OCI-LY3 (cell line): ENCODE measurements around the gene SCAP.

Source experiments
- H2AFZ ChIP-seq: fragments of 200-600, 300-600 bp; shearing (Covaris generic); 2 replicates; pipeline ENCODE4 v1.6.0; 2014; ENCODE audit warnings: antibody characterized with exemption, low read depth, low read length
- H3K27ac ChIP-seq: fragments of 200-600, 300-600 bp; sonication (generic); 2 replicates; pipeline ENCODE4 v1.5.1; 2014; ENCODE audit warnings: mild to moderate bottlenecking, low read length, moderate library complexity, mixed read lengths
- H3K27me3 ChIP-seq: fragments of 200-600, 300-600 bp; sonication (generic); 2 replicates; pipeline ENCODE4 v1.6.1; 2014; ENCODE audit warnings: low read depth, low read length, mixed read lengths
- H3K36me3 ChIP-seq: fragments of 200-600, 300-600 bp; sonication (generic); replicated peaks from 2 replicates; pipeline ENCODE3; 2014; ENCODE audit warnings: low read depth, low read length, mixed read lengths
- H3K4me1 ChIP-seq: fragments of 300-600, 200-600 bp; sonication (generic); 2 replicates; pipeline ENCODE4 v1.6.1; 2014; ENCODE audit warnings: low read length, mixed read lengths
- H3K4me2 ChIP-seq: fragments of 200-600, 300-600 bp; sonication (generic); 2 replicates; pipeline ENCODE4 v1.6.1; 2014; ENCODE audit warnings: low read length, mixed read lengths
- H3K4me3 ChIP-seq: fragments of 300-600, 200-600 bp; sonication (generic); 2 replicates; pipeline ENCODE4 v1.5.1; 2014; ENCODE audit warnings: antibody characterized with exemption, mild to moderate bottlenecking, low read length, moderate library complexity
- H3K79me2 ChIP-seq: fragments of 300-600, 200-600 bp; shearing (Covaris generic); 2 replicates; pipeline ENCODE4 v1.6.1; 2014; ENCODE audit warnings: mild to moderate bottlenecking, low read length, mixed read lengths
- H3K9ac ChIP-seq: fragments of 300-600, 200-600 bp; shearing (Covaris generic); 2 replicates; pipeline ENCODE4 v1.6.0; 2014; ENCODE audit warnings: mild to moderate bottlenecking, low read length, moderate library complexity
- H3K9me3 ChIP-seq: fragments of 200-600, 300-600 bp; shearing (Covaris generic); 2 replicates; pipeline ENCODE4 v1.6.1; 2014; ENCODE audit warnings: low read length, mixed read lengths; ENCODE audit not compliant: insufficient read depth
- H4K20me1 ChIP-seq: fragments of 200-600, 300-600 bp; sonication (generic); 2 replicates; pipeline ENCODE4 v1.6.1; 2016; ENCODE audit warnings: low read length, mixed read lengths; ENCODE audit not compliant: insufficient read depth
- CTCF ChIP-seq: fragments of 200-600, 300-600 bp; sonication (generic); IDR thresholded peaks from 2 replicates; pipeline ENCODE4 v1.5.1; 2014; ENCODE audit warnings: antibody characterized with exemption, low read length, low read depth
- EZH2phosphoT487 ChIP-seq: fragments of 200-600 bp; shearing (Covaris generic); IDR thresholded peaks from 2 replicates; pipeline ENCODE4 v1.6.1; 2018; ENCODE audit warnings: antibody characterized with exemption, mixed run types, low read depth

The SCAP gene

DNA sequence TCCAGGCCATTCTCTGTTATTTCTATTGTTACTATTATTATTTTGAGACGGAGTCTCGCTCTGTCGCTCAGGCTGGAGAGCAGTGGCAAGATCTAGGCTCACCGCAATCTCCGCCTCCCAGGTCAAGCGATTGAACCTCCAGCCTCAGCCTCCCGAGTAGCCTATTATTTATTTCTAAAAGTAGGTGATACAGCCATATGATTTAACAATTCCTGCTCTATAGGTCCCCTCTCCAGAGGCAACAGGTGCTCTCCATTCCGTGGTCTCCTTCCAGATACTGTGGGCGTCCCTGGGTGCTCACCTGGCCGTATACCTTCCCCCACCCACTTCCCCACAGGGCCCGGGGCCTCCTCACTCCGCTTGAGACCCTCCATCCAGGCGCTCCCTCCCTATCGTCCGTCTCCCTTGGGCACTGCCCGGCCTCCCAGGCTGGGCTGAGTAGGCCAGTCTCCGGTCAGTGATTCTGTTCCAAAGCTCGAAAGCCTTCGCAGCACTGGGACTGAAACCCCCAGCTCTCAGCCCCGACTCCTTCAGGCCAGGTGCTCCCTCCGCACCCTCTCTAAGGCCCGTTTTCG is 95.6 kb downstream of the SCAP start:
- Histone ChIP-seq H3K9me3 (no peaks in the 10 kb centered on the region), H3K79me2 (peaks cover 59% of the 10 kb centered on the region), H3K36me3 (no peaks in the 10 kb centered on the region), H4K20me1 (peaks cover 26% of the 10 kb centered on the region), H3K4me2 (peak overlapping the region; percentile 85), H3K9ac (peak overlapping the region; percentile 96), H3K27me3 (no peaks in the 10 kb centered on the region), H3K27ac (peak overlapping the region; percentile 86), H3K4me1 (peaks cover 24% of the 10 kb centered on the region), H2AFZ (peak overlapping the region; percentile 66; the same call in 1 of the 2 replicates), H3K4me3 (peak overlapping the region; percentile 86)
- TF ChIP-seq CTCF = no peak
- TF ChIP-seq EZH2phosphoT487 = no peak

DNA sequence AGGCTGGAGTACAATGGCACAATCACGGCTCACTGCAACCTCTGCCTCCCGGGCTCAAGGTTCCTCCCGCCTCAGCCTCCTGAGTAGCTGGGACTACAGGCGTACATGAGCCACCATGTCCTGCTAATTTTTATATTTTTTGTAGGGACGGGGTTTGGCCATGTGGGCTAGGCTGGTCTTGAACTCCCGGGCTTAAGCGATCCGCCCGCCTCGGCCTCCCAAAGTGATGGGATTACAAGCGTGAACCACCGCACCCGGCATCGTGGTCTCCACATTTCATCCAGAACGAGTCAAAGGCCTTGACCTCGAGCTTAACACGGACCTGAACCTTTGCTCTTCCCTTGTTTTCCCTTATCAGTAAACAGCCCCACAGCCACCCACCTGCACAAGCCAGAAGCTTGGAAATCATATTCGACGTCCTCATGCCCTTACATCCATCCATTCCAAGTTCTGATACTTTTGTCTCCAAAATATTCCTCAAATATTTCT is 96.3 kb downstream of the SCAP start:
- peaks cover 24% of the 10 kb centered on the region for H3K4me1 ChIP-seq
- H3K27me3 ChIP-seq = no peaks in the 10 kb centered on the region
- peaks cover 53% of the 10 kb centered on the region for H3K79me2 ChIP-seq
- no peaks in the 10 kb centered on the region for H3K36me3 ChIP-seq
- H2AFZ ChIP-seq = no peak overlapping the region
- peaks cover 22% of the 10 kb centered on the region for H4K20me1 ChIP-seq
- peak overlapping the region; percentile 86 for H3K27ac ChIP-seq
- peak overlapping the region; percentile 86 for H3K4me3 ChIP-seq
- TF ChIP-seq CTCF = no peak
- no peaks in the 10 kb centered on the region for H3K9me3 ChIP-seq
- peak overlapping the region; percentile 85 for H3K4me2 ChIP-seq
- peak overlapping the region; percentile 96 for H3K9ac ChIP-seq

- no peak for TF ChIP-seq CTCF
- peaks cover 49% of the 10 kb centered on the region for H3K79me2 ChIP-seq
- H3K9ac ChIP-seq = no peak overlapping the region
- H3K4me2 ChIP-seq = peak overlapping the region; percentile 85; the same call in 1 of the 2 replicates
- H3K4me1 ChIP-seq = peaks cover 24% of the 10 kb centered on the region
- H3K36me3 ChIP-seq = no peaks in the 10 kb centered on the region
- no peaks in the 10 kb centered on the region for H3K27me3 ChIP-seq
- no peak overlapping the region for H2AFZ ChIP-seq
- no peak overlapping the region for H3K27ac ChIP-seq
- peaks cover 21% of the 10 kb centered on the region for H4K20me1 ChIP-seq
- no peak overlapping the region for H3K4me3 ChIP-seq
- no peaks in the 10 kb centered on the region for H3K9me3 ChIP-seq
Observed at GRCh38 chr3:47378869-47379268, 96.9 kb downstream of the SCAP start.

DNA sequence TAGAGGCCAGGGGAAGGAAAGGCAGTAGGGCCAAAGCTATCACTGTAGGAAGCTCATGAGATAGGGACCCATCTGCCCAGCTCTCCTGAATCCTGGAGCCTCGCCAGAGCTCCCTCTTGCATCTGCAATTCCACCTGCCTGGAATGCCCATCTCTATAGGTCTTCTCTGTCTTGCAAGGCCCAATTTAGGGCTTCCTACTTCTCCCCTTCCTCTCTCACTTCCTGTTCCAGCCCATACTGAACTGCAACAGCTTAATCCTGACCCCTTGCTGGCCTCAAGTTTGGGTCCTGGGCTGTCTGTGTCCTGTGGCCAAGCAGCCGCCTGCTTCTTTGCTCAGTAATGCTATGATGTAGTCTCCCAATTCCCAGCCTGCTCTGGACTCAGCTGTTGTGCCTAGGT is 98.6 kb downstream of the SCAP start:
- no peaks in the 10 kb centered on the region for H3K27me3 ChIP-seq
- TF ChIP-seq EZH2phosphoT487 = no peak
- no peak for TF ChIP-seq CTCF
- H3K4me2 ChIP-seq = 0 out of 2 replicates have a peak overlapping the region, but pooled peaks have one; percentile 16
- H2AFZ ChIP-seq = no peak overlapping the region
- no peaks in the 10 kb centered on the region for H3K36me3 ChIP-seq
- no peak overlapping the region for H3K27ac ChIP-seq
- H3K9me3 ChIP-seq = no peaks in the 10 kb centered on the region
- peaks cover 24% of the 10 kb centered on the region for H3K4me1 ChIP-seq
- H3K9ac ChIP-seq = no peak overlapping the region
- peaks cover 33% of the 10 kb centered on the region for H3K79me2 ChIP-seq
- H4K20me1 ChIP-seq = peaks cover 8% of the 10 kb centered on the region
- H3K4me3 ChIP-seq = no peak overlapping the region
